HAP-1 (cell line): Measurements from ENCODE around the gene SDSL.

Source experiments
- DNase-seq, 2 experiments: peaks; one replicate each; pipeline ENCODE4 v3.0.0-alpha.2; 2016 to 2020; ENCODE audit warnings: low spot score in 2 of 2
- H3K27me3 ChIP-seq: fragments of 250-450 bp; sonication (Bioruptor Pico); 2 replicates; pipeline ENCODE4 v1.5.1; 2020; ENCODE audit warnings: low read depth, mild to moderate bottlenecking, moderate library complexity
- H3K36me3 ChIP-seq: fragments of 250-450 bp; sonication (Bioruptor Pico); replicated peaks from 2 replicates; pipeline ENCODE4 v1.5.1; 2020; ENCODE audit warnings: mild to moderate bottlenecking
- H3K4me1 ChIP-seq: fragments of 250-450 bp; sonication (Bioruptor Pico); 2 replicates; pipeline ENCODE4 v1.5.1; 2020; ENCODE audit warnings: mild to moderate bottlenecking
- H3K4me3 ChIP-seq: fragments of 250-450 bp; sonication (Bioruptor Pico); 2 replicates; pipeline ENCODE4 v1.5.1; 2020; ENCODE audit warnings: mild to moderate bottlenecking, moderate library complexity
- H3K9me3 ChIP-seq: fragments of 250-450 bp; sonication (Bioruptor Pico); 2 replicates; pipeline ENCODE4 v1.5.1; 2020; ENCODE audit warnings: mild to moderate bottlenecking, moderate library complexity
- in situ Hi-C: fragments of 300-500 bp; cut with MboI; formaldehyde crosslinking; loops from 3 replicates; pipeline ENCODE4 v1.14.3; 2020; ENCODE audit warnings: low sequenced_read_pairs, inconsistent platforms, mixed read lengths

The SDSL gene

GRCh38 chr12:113475451-113476175 lies 53.4 kb downstream of the SDSL start:
- H3K4me3 ChIP-seq = no peak overlapping the region
- H3K27me3 ChIP-seq = peaks cover 95% of the 10 kb centered on the region
- in situ Hi-C loops = no loop called here

GRCh38 chr12:113476176-113476986 lies 54.2 kb downstream of the SDSL start:
- DNase-seq = no peak
- Histone ChIP-seq H3K4me1 (no peaks in the 10 kb centered on the region), H3K9me3 (no peaks in the 10 kb centered on the region), H3K27me3 (peaks cover 93% of the 10 kb centered on the region), H3K36me3 (no peaks in the 10 kb centered on the region), H3K4me3 (no peak overlapping the region)
- in situ Hi-C loops = no loop called here

More at GRCh38 chr12:113475451-113476175, 53.4 kb downstream of the SDSL start:
- no peaks in the 10 kb centered on the region for H3K36me3 ChIP-seq
- no peak for DNase-seq
- H3K9me3 ChIP-seq = no peaks in the 10 kb centered on the region
- no peaks in the 10 kb centered on the region for H3K4me1 ChIP-seq

- H3K36me3 ChIP-seq = no peaks in the 10 kb centered on the region
- no peak for DNase-seq
- no peaks in the 10 kb centered on the region for H3K9me3 ChIP-seq
- in situ Hi-C loops = no loop called here
- peaks cover 83% of the 10 kb centered on the region for H3K27me3 ChIP-seq
- no peaks in the 10 kb centered on the region for H3K4me1 ChIP-seq
- no peak overlapping the region for H3K4me3 ChIP-seq
These were observed 55.1 kb downstream of the SDSL start for GRCh38 chr12:113477171-113477841.

- Histone ChIP-seq H3K4me3 (no peak overlapping the region), H3K9me3 (no peaks in the 10 kb centered on the region), H3K4me1 (no peaks in the 10 kb centered on the region), H3K27me3 (peaks cover 78% of the 10 kb centered on the region), H3K36me3 (no peaks in the 10 kb centered on the region)
- in situ Hi-C loops = no loop called here
- no peak for DNase-seq
These were observed 55.6 kb downstream of the SDSL start for GRCh38 chr12:113477842-113478215.

GRCh38 chr12:113478351-113479011 lies 56.3 kb downstream of the SDSL start:
- no peaks in the 10 kb centered on the region for H3K9me3 ChIP-seq
- H3K27me3 ChIP-seq = peaks cover 76% of the 10 kb centered on the region
- H3K4me3 ChIP-seq = no peak overlapping the region

GRCh38 chr12:113479216-113479589 lies 57.0 kb downstream of the SDSL start:
- Histone ChIP-seq H3K4me3 (no peak overlapping the region), H3K4me1 (no peaks in the 10 kb centered on the region), H3K36me3 (no peaks in the 10 kb centered on the region), H3K27me3 (peaks cover 74% of the 10 kb centered on the region), H3K9me3 (no peaks in the 10 kb centered on the region)
- DNase-seq = no peak
- in situ Hi-C loops = no loop called here

More at GRCh38 chr12:113478351-113479011, 56.3 kb downstream of the SDSL start:
- Histone ChIP-seq H3K36me3 (no peaks in the 10 kb centered on the region), H3K4me1 (no peaks in the 10 kb centered on the region)
- in situ Hi-C loops = no loop called here
- DNase-seq = no peak

- in situ Hi-C loops = no loop called here
- H3K27me3 ChIP-seq = peaks cover 74% of the 10 kb centered on the region
- no peaks in the 10 kb centered on the region for H3K4me1 ChIP-seq
- H3K36me3 ChIP-seq = no peaks in the 10 kb centered on the region
- H3K4me3 ChIP-seq = no peak overlapping the region
- no peaks in the 10 kb centered on the region for H3K9me3 ChIP-seq
- peak; percentile 36 to 85 for DNase-seq
These were observed 57.6 kb downstream of the SDSL start for GRCh38 chr12:113479590-113480335.

GRCh38 chr12:113480336-113480971 lies 58.3 kb downstream of the SDSL start:
- peaks cover 71% of the 10 kb centered on the region for H3K27me3 ChIP-seq
- H3K36me3 ChIP-seq = no peaks in the 10 kb centered on the region
- no peak for DNase-seq
- H3K4me1 ChIP-seq = no peaks in the 10 kb centered on the region
- no peak overlapping the region for H3K4me3 ChIP-seq
- no peaks in the 10 kb centered on the region for H3K9me3 ChIP-seq
- in situ Hi-C loops = no loop called here

- peaks cover 62% of the 10 kb centered on the region for H3K27me3 ChIP-seq
- H3K9me3 ChIP-seq = no peaks in the 10 kb centered on the region
- no peaks in the 10 kb centered on the region for H3K36me3 ChIP-seq
- no peaks in the 10 kb centered on the region for H3K4me1 ChIP-seq
- in situ Hi-C loops = no loop called here
- no peak for DNase-seq
- H3K4me3 ChIP-seq = no peak overlapping the region
These were observed 60.2 kb downstream of the SDSL start for GRCh38 chr12:113482334-113482733.

GRCh38 chr12:113485330-113485729 lies 63.1 kb downstream of the SDSL start:
- Histone ChIP-seq H3K36me3 (no peaks in the 10 kb centered on the region), H3K27me3 (peaks cover 32% of the 10 kb centered on the region), H3K9me3 (no peaks in the 10 kb centered on the region), H3K4me1 (no peaks in the 10 kb centered on the region), H3K4me3 (no peak overlapping the region)
- DNase-seq = no peak
- in situ Hi-C loops = no loop called here

- Histone ChIP-seq H3K27me3 (peaks cover 25% of the 10 kb centered on the region), H3K9me3 (no peaks in the 10 kb centered on the region), H3K4me1 (no peaks in the 10 kb centered on the region), H3K36me3 (no peaks in the 10 kb centered on the region), H3K4me3 (no peak overlapping the region)
- no peak for DNase-seq
- in situ Hi-C loops = no loop called here
These were observed 64.5 kb downstream of the SDSL start for GRCh38 chr12:113486722-113487121.
